Upper lobe of left lung (tissue), 6 donors: Measurements from ENCODE around the gene HSP90AB1. TPM values are rescaled to one million over a fixed set of nuclear protein-coding genes. Genes with fewer than 3 reads are reported as not detected.

Source experiments
- ATAC-seq, 2 donors: fragments of 200-7000 bp; cut with Tn5 transposase; one replicate each; pipeline ENCODE4 v1.9.1; 2022; ENCODE audit warnings: mild to moderate bottlenecking in 2 of 2, moderate library complexity in 2 of 2; ENCODE audit not compliant: low FRiP score in 2 of 2
- DNase-seq, 2 donors: peaks; one replicate each; pipeline ENCODE4 v3.0.0-alpha.2; 2019 to 2020
- H3K27ac ChIP-seq, 4 donors: fragments of 200-600 bp; sonication (generic); one replicate each; pipeline ENCODE4 v1.5.1; 2016 to 2019
- H3K27me3 ChIP-seq, 4 donors: fragments of 200-600 bp; sonication (generic); one replicate each; pipeline ENCODE4 v1.5.1; 2017 to 2019
- H3K36me3 ChIP-seq, 4 donors: fragments of 200-600 bp; sonication (generic); one replicate each; pipeline ENCODE4 v1.5.1; 2016 to 2019
- H3K4me1 ChIP-seq, 4 donors: fragments of 200-600 bp; sonication (generic); one replicate each; pipeline ENCODE4 v1.5.1; 2018 to 2019
- H3K4me3 ChIP-seq, 4 donors: fragments of 200-600 bp; sonication (generic); one replicate each; pipeline ENCODE4 v1.5.1; 2017 to 2019; ENCODE audit warnings: mild to moderate bottlenecking in 2 of 4, moderate library complexity in 1 of 4
- H3K9me3 ChIP-seq, 4 donors: fragments of 200-600 bp; sonication (generic); one replicate each; pipeline ENCODE4 v1.5.1; 2018 to 2019
- CTCF ChIP-seq, 6 experiments: fragments of 450-650 bp in 4 of 6; fragments of 200-600 bp in 2 of 6; sonication (generic) in 2 of 6; IDR thresholded peaks; one replicate each; pipeline ENCODE4 v1.5.1; 2016 to 2019; ENCODE audit warnings: antibody characterized with exemption in 6 of 6
- EP300 ChIP-seq, 4 donors: sonication (generic); formaldehyde crosslinking; IDR thresholded peaks; one replicate each; pipeline ENCODE4 v1.5.1; 2017; ENCODE audit warnings: antibody characterized with exemption in 4 of 4, control low read depth in 2 of 4
- POLR2A ChIP-seq, 4 donors: fragments of 450-650 bp; IDR thresholded peaks; one replicate each; pipeline ENCODE4 v1.5.1; 2016 to 2017; ENCODE audit warnings: antibody characterized with exemption in 4 of 4, mild to moderate bottlenecking in 2 of 4
- POLR2AphosphoS5 ChIP-seq, 2 donors: sonication (generic); formaldehyde crosslinking; IDR thresholded peaks; one replicate each; pipeline ENCODE4 v1.5.1; 2017; ENCODE audit warnings: antibody characterized with exemption in 2 of 2
- WGBS, 2 donors: methylation state at CpG; one replicate each; pipeline ENCODE4 v1.1.5; 2017 to 2018; 5-methylcytosine and 5-hydroxymethylcytosine counted together
- total RNA-seq, 6 donors: library from RNA; depleted of rRNA in 4 of 6; stranded (reverse); fragments of >200 nt in 4 of 6; gene quantifications; one replicate each; pipeline versions ENCODE4 v1.1.0 to v1.2.1, GENCODE V29; 2016 to 2021
- donor health status: DM: no; HTN: no; CAD: no; lungs with moderate emphysema.
- donor health status: DM: no; HTN: yes; CAD: no; lungs with severe emphysema.

Gene HSP90AB1
- total RNA-seq, 6 donors from 2014 or later: 175 to 656 (median 471) TPM

- 3 to 4% methylated on average over 15 to 51 of the region's 86 CpGs for WGBS, 2 donors
- Histone ChIP-seq H3K4me1 (peaks cover 10 to 18% (median 13%) of the 10 kb centered on the region in 4 donors), H3K4me3 (peak overlapping the region; percentile 6 to 52 (median 45)), H3K27me3 (peaks cover 0 to 26% (median 14%) of the 10 kb centered on the region in 4 donors), H3K36me3 (peaks cover 5 to 24% (median 20%) of the 10 kb centered on the region in 4 donors), H3K27ac (no peak overlapping the region), H3K9me3 (no peaks in the 10 kb centered on the region)
- ATAC-seq (peak in 1 of 2 donors; percentile 82), DNase-seq (peak in 1 of 2 donors; percentile 90)
- TF ChIP-seq EP300 (IDR thresholded peaks at IDR 0.05) (no peak), POLR2AphosphoS5 (IDR thresholded peaks at IDR 0.05) (peak in 1 of 2 donors; percentile 5), POLR2A (IDR thresholded peaks at IDR 0.05) (peak in 1 of 4 donors; percentile 22)
Measured at GRCh38 chr6:44297063-44298038, 50.5 kb downstream of the HSP90AB1 start.

- WGBS, 2 donors: 54 to 56% methylated on average over 19 to 20 of the region's 20 CpGs
- H3K4me1 ChIP-seq: peaks cover 10 to 18% (median 13%) of the 10 kb centered on the region in 4 donors
- H3K27me3 ChIP-seq: peaks cover 0 to 26% (median 14%) of the 10 kb centered on the region in 4 donors
- H3K4me3 ChIP-seq: peak overlapping the region in 2 of 4 donors; percentile 51 to 52
- no peaks in the 10 kb centered on the region for H3K9me3 ChIP-seq
- ATAC-seq: no peak
- peaks cover 7 to 33% (median 29%) of the 10 kb centered on the region in 4 donors for H3K36me3 ChIP-seq
- DNase-seq: no peak
- no peak for TF ChIP-seq CTCF (IDR thresholded peaks at IDR 0.05)
- no peak for TF ChIP-seq POLR2A (IDR thresholded peaks at IDR 0.05)
- TF ChIP-seq EP300 (IDR thresholded peaks at IDR 0.05): no peak
- TF ChIP-seq POLR2AphosphoS5 (IDR thresholded peaks at IDR 0.05): no peak
- H3K27ac ChIP-seq: no peak overlapping the region
Measured at GRCh38 chr6:44298055-44298803, 51.3 kb downstream of the HSP90AB1 start.

GRCh38 chr6:44298864-44299263 is 52.0 kb downstream of the HSP90AB1 start:
- H3K4me3 ChIP-seq: no peak overlapping the region
- TF ChIP-seq EP300 (IDR thresholded peaks at IDR 0.05) (no peak), POLR2AphosphoS5 (IDR thresholded peaks at IDR 0.05) (no peak), POLR2A (IDR thresholded peaks at IDR 0.05) (no peak), CTCF (IDR thresholded peaks at IDR 0.05) (no peak)
- H3K4me1 ChIP-seq: peaks cover 10 to 18% (median 13%) of the 10 kb centered on the region in 4 donors
- no peak for ATAC-seq
- 84 to 90% methylated on average over 3 of the region's 3 CpGs for WGBS, 2 donors
- H3K36me3 ChIP-seq: peaks cover 9 to 39% (median 35%) of the 10 kb centered on the region in 4 donors
- H3K27ac ChIP-seq: no peak overlapping the region
- H3K9me3 ChIP-seq: no peaks in the 10 kb centered on the region
- H3K27me3 ChIP-seq: peaks cover 0 to 26% (median 14%) of the 10 kb centered on the region in 4 donors
- DNase-seq: no peak

GRCh38 chr6:44300292-44300823 is 53.5 kb downstream of the HSP90AB1 start:
- TF ChIP-seq POLR2A (IDR thresholded peaks at IDR 0.05): no peak
- TF ChIP-seq CTCF (IDR thresholded peaks at IDR 0.05): no peak
- TF ChIP-seq POLR2AphosphoS5 (IDR thresholded peaks at IDR 0.05): no peak
- no peak for TF ChIP-seq EP300 (IDR thresholded peaks at IDR 0.05)
- H3K27ac ChIP-seq: no peak overlapping the region
- H3K27me3 ChIP-seq: peaks cover 0 to 23% (median 14%) of the 10 kb centered on the region in 4 donors
- ATAC-seq: no peak
- H3K4me1 ChIP-seq: peaks cover 10 to 18% (median 13%) of the 10 kb centered on the region in 4 donors
- no peak overlapping the region for H3K4me3 ChIP-seq
- 42 to 86% methylated on average over 2 to 7 of the region's 7 CpGs for WGBS, 2 donors
- no peak for DNase-seq
- H3K9me3 ChIP-seq: no peaks in the 10 kb centered on the region
- peaks cover 9 to 54% (median 49%) of the 10 kb centered on the region in 4 donors for H3K36me3 ChIP-seq
